Activated CD8-positive, alpha-beta memory T cell treated with anti-CD3 and anti-CD28 coated beads, Interleukin-2, amount 50 U/mL, for 4 hours (primary cell): ENCODE measurements around the gene MAT2B.
"Not testable (repeated sequence)": the region's sequence is repeated elsewhere in the genome, so short reads cannot be mapped to it uniquely, and the experiment has no call there.

Experiments used
- DNase-seq: peaks from one replicate; pipeline ENCODE4 v3.0.0-alpha.2; 2020

Gene MAT2B

GRCh38 chr5:163504079-163504931 is 1.1 kb upstream of the MAT2B start:
- DNase-seq: no peak

DNA sequence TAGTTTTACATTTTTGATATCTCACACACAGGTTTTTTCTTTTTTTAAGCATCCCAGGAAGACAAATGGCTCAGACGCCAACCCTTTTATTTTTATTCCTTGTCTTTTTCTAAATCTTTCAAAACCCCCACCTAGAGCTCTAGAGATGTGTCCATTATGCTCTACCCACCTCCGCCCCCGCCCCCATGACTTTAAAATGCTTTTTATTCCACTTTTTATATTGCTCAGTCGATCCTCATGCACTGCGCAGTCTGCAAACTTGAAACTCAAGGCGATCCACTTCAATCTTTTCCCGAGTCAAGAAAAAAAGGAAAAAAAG is 411 bp upstream of the MAT2B start:
- no peak for DNase-seq

DNA sequence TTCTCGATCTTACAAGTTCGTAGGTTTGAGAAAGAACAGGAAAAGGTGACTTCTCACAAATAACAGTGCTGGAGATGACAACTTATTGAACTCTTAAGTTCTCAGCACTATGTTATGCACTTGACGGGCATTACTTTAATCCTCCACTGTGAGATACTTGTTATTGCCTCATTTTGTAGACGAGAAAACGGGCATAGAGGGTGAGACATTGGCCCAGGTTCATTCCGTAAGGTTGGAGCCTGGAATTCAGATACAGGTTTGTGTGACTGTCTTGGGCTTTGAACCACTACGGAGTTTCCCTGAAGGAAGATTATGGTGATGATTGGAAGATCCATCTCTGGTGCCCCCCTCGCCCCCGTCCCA is 657 bp downstream of the MAT2B start:
- no peak for DNase-seq

DNA sequence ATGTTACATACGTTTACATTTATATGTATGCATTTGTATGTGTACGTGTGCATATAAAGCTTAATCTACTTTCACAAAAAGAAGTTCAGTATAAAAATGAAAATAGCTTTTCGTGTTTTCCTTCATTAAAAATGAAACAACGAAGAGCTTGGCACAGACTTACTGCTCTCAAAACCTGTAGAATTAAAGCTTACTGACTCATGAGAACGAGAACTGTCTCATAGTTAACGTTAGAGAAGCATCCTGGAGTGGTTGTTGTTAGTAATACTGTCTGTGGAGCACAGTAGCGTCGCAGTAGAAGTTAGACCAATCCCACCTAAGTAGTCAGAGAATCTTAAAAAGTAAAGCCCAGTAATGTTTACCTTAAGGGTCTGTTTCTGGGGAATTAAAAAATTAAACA is 1.3 kb downstream of the MAT2B start:
- no peak for DNase-seq

DNA sequence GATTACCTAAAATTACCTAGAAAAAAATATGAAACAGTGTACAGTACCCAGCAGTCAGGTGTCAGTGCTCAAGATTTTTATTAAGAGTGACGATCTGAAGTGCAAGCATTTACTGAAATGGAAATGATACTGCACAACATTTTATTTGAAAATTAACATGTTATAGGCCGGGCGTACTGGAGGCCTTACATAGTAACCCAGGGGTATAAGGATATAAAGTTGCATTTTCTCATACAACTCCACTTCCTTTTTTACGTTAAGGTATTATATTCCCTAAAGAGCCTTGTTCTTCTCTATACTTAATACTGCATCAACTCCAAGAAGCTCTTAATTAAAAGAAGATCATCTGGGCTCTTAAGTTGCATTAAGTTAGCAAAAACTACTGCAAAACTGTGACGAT is 3.3 kb downstream of the MAT2B start:
- no peak for DNase-seq

DNA sequence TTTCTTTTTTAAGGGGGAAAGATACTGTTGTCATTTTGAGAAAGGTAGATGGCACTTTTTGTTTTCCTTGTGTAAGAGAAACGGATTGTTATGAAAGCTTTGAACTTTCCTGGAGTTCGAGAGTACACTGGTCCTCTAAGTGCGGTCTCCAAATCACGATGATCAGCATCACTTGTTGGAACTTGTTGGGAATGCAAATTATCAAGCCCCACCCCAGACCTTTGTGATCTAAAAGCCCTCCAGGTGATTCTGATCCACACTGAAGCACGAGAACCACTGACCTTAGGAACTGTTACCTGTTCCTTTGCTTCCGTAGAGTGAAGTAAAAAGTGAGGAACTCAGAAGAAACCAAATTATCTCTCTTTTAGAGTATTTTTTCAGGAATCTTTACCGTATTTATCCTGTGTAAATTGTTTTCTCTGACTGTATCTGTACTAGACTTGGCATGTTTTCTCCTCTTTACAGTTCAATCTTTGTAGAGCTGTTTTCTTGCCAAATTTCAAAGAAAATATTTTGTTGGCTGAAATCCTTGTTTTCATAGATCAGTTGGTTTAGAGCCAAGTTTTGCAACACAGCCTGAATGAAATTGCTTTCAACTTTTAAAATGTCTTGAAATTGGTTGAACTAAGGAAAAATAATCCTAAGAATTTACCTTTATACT is 4.0 kb downstream of the MAT2B start:
- DNase-seq: no peak

GRCh38 chr5:163512526-163512925 is 7.1 kb downstream of the MAT2B start:
- no peak for DNase-seq

GRCh38 chr5:163525096-163525495 is 19.7 kb downstream of the MAT2B start:
- no peak for DNase-seq

GRCh38 chr5:163529698-163530097 is 24.3 kb downstream of the MAT2B start:
- no peak for DNase-seq

- DNase-seq: no peak
Observed at GRCh38 chr5:163531272-163531671, 25.9 kb downstream of the MAT2B start.

- DNase-seq: no peak
Observed at GRCh38 chr5:163532171-163533084, 27.0 kb downstream of the MAT2B start.

DNA sequence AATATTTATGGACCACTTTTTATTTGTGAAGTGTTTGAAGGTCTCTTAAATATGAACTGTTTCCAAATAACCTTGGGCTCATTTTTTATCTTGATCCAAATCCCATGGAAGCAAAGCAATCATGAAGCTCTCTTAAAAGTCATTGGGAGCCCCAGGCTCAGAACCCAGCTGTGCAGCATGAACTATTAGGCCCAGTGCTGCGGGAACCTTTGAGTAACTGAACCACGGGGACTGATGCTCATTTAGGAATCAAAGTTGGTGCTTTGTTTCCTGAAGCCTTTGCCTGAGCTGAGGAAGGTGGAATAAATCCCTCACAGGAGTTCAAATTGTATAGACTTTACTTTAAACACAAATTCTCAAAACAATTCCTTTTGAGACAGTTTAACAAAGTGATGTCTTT is 27.8 kb downstream of the MAT2B start:
- DNase-seq: no peak

- no peak for DNase-seq
Observed at GRCh38 chr5:163534492-163535094, 29.2 kb downstream of the MAT2B start.

DNA sequence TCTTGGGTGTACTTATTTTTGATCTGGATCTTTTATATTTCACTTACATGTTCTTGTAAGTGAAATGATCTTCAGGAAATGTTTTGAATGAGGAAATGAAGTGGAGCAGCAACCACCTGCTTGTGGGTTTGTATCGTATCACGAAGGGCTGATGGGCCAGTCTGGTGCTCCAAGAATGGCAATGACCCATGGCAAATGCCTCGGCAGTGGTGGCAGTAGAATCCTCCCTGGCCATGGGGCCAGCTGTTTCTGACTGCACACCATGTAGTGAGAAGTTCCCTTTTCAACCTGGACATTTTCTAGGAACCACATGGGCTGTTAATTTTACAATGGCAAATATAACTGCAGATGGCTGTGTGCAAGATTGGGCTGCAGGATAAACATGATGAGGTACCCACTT is 29.9 kb downstream of the MAT2B start:
- DNase-seq: no peak

GRCh38 chr5:163536442-163536841 is 31.0 kb downstream of the MAT2B start:
- not testable (repeated sequence) for DNase-seq

DNA sequence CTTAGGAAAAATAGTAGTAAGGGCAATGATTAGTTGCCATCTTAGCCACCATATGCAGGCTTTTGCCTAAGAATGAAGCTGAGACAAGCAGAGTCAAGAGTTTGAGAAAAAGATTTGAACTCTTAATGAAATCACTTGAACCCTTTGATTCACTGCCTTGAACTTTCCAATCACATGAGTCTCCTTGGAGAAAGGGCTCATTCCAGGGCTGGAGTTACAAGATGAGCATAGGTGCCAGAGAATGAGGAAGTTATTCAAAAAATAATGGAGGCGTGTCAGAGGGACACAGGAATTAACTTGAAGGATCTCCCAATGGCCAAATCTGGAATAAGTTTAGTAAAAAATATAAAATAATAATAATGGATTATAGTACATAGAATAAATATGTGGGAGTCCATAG is 35.3 kb downstream of the MAT2B start:
- DNase-seq: no peak

DNA sequence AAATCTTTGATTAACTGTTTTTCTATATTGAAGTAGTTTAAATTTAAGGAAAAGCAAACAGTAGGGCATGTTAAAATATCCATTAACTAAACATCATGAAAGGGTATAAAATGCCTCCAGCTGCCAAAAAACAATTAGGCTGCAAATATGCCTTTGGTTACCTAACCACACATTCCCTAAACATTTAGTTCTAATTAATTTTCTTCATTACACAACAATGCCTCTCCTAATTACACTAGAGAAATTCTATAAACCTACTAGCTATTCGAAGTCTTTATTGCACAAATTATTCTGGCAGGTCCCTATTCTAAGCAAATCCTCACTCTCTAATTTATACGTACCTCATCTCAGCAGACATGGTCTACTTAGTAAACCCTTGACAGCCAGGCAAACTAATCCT is 37.4 kb downstream of the MAT2B start:
- no peak for DNase-seq

DNA sequence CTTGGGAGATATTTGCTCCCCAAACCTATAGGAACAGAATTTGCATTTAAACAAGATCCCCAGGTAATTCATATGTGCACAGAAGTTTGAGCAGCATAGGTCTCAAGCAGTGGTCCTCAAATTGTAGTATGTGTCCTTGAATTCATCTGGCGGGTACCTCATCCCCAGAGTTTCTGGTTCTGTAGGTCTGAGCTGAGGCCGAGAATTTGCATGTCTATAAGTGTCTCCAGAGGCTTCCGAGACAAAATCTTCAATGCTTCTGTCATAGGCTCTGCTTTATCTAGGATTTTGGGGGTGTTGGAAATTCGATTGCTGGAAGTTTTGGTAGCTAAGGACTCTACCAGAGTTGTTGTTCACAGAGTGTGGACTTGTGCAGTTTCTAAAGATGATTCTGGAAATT is 38.6 kb downstream of the MAT2B start:
- no peak for DNase-seq

DNA sequence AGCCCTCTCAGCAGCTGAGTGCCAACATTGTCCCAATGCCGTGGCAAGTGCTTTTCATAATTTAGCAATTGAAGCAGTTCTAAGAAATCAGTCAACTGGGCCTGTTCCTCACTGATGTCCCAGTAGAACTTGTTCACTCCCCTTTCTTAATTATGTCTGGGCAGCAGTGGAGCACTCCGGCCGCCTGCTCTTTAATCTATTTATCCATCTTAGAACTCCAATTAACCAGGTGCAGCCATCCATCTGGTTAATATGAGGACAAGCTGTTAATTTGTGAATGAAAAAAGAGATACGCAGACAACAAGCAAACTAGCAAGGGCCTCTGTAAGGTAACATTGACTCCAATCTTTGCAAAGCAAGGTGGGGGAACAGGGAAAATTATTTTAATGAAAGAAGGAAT is 39.4 kb downstream of the MAT2B start:
- no peak for DNase-seq

DNA sequence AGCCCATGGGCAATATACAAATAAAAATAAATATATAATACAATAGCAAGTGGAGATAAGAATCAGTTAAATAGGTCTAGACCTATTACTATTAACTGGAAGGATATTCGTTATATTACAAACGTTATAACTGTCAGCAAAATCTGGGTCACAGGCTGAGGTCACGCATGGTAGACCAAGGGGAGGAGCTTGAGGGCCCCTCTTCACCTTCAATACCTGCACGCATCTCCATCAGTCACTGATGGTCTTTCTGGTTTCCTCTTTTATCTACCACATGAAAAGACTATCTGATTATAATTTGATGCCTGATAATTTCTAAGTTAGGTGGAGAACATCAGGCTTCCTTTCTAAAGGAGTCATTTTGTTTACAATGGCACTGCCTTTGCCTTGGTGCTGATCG is 43.2 kb downstream of the MAT2B start:
- no peak for DNase-seq

DNA sequence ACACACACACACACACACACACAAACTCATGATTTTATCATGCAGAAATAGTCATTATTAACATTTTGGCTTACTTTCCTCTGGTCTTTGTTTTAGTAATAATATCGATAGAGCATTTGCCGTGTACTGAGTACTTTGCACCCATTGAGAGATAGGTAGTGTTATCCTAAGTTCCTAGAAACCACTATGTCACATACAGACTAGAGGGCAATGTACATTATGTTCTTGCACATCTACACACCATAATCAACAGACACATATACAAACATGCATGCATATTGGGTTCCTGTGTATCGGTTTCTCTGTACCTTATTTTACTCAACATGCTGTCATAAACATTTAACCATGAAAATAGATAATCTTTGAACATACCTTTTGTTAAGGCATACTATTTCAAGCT is 45.7 kb downstream of the MAT2B start:
- no peak for DNase-seq

- no peak for DNase-seq
Observed at GRCh38 chr5:163552536-163552935, 47.1 kb downstream of the MAT2B start.

GRCh38 chr5:163561339-163561738 is 55.9 kb downstream of the MAT2B start:
- no peak for DNase-seq
